IPS-18c (cell line): ENCODE data around the gene CHD9NB.
"Not testable (repeated sequence)": the region's sequence is repeated elsewhere in the genome, so short reads cannot be mapped to it uniquely, and the experiment has no call there.

Source experiments
- H3K4me3 ChIP-seq: 2 replicates; pipeline ENCODE4 v1.7.0; 2013; ENCODE audit warnings: low read depth, mild to moderate bottlenecking, low read length, moderate library complexity; ENCODE audit not compliant: insufficient read depth
- H3K9me3 ChIP-seq: one replicate; pipeline ENCODE4 v1.6.1; 2013; ENCODE audit warnings: mild to moderate bottlenecking, low read length, moderate library complexity; ENCODE audit not compliant: control insufficient read depth, insufficient read depth

The CHD9NB gene

GRCh38 chr16:53045341-53046220 is 7.1 kb downstream of the CHD9NB start:
- no peaks in the 10 kb centered on the region for H3K9me3 ChIP-seq
- no peak overlapping the region for H3K4me3 ChIP-seq

GRCh38 chr16:53043986-53044601 is 8.6 kb downstream of the CHD9NB start:
- Histone ChIP-seq H3K4me3 (peak overlapping the region; percentile 58), H3K9me3 (no peaks in the 10 kb centered on the region)

GRCh38 chr16:53043428-53043831 is 9.3 kb downstream of the CHD9NB start:
- peak overlapping the region; percentile 58 for H3K4me3 ChIP-seq

GRCh38 chr16:53042235-53042701 is 10.4 kb downstream of the CHD9NB start:
- Histone ChIP-seq H3K4me3 (peak overlapping the region; percentile 58; the same call in 1 of the 2 replicates), H3K9me3 (no peaks in the 10 kb centered on the region)

More at GRCh38 chr16:53043428-53043831, 9.3 kb downstream of the CHD9NB start:
- no peaks in the 10 kb centered on the region for H3K9me3 ChIP-seq

- H3K4me3 ChIP-seq = peak overlapping the region; percentile 58; the same call in 1 of the 2 replicates
These were observed 11.2 kb downstream of the CHD9NB start for GRCh38 chr16:53041320-53042051.

GRCh38 chr16:53040788-53041187 is 11.9 kb downstream of the CHD9NB start:
- Histone ChIP-seq H3K4me3 (no peak overlapping the region), H3K9me3 (no peaks in the 10 kb centered on the region)

More at GRCh38 chr16:53041320-53042051, 11.2 kb downstream of the CHD9NB start:
- no peaks in the 10 kb centered on the region for H3K9me3 ChIP-seq

- H3K9me3 ChIP-seq = peaks cover 13% of the 10 kb centered on the region
These were observed 16.0 kb downstream of the CHD9NB start for GRCh38 chr16:53036711-53037110.

GRCh38 chr16:53036066-53036465 is 16.6 kb downstream of the CHD9NB start:
- Histone ChIP-seq H3K4me3 (no peak overlapping the region), H3K9me3 (peaks cover 13% of the 10 kb centered on the region)

More at GRCh38 chr16:53036711-53037110, 16.0 kb downstream of the CHD9NB start:
- not testable (repeated sequence) for H3K4me3 ChIP-seq

- no peak overlapping the region for H3K4me3 ChIP-seq
These were observed 17.3 kb downstream of the CHD9NB start for GRCh38 chr16:53035176-53035942.

GRCh38 chr16:53034306-53034705 is 18.4 kb downstream of the CHD9NB start:
- Histone ChIP-seq H3K4me3 (no peak overlapping the region), H3K9me3 (peaks cover 13% of the 10 kb centered on the region)

More at GRCh38 chr16:53035176-53035942, 17.3 kb downstream of the CHD9NB start:
- peaks cover 13% of the 10 kb centered on the region for H3K9me3 ChIP-seq

- H3K4me3 ChIP-seq = no peak overlapping the region
- H3K9me3 ChIP-seq = peaks cover 13% of the 10 kb centered on the region
These were observed 21.3 kb downstream of the CHD9NB start for GRCh38 chr16:53031323-53031942.

GRCh38 chr16:53029971-53030370 is 22.7 kb downstream of the CHD9NB start:
- H3K4me3 ChIP-seq = no peak overlapping the region
- peaks cover 13% of the 10 kb centered on the region for H3K9me3 ChIP-seq

GRCh38 chr16:53024045-53024444 is 28.7 kb downstream of the CHD9NB start:
- no peak overlapping the region for H3K4me3 ChIP-seq
- H3K9me3 ChIP-seq = no peaks in the 10 kb centered on the region

GRCh38 chr16:53022374-53022773 is 30.3 kb downstream of the CHD9NB start:
- no peak overlapping the region for H3K4me3 ChIP-seq
- no peaks in the 10 kb centered on the region for H3K9me3 ChIP-seq

GRCh38 chr16:53018834-53019416 is 33.8 kb downstream of the CHD9NB start:
- no peak overlapping the region for H3K4me3 ChIP-seq
- H3K9me3 ChIP-seq = no peaks in the 10 kb centered on the region

- H3K9me3 ChIP-seq = no peaks in the 10 kb centered on the region
These were observed 38.4 kb downstream of the CHD9NB start for GRCh38 chr16:53014287-53014686.

More at GRCh38 chr16:53014287-53014686, 38.4 kb downstream of the CHD9NB start:
- H3K4me3 ChIP-seq = no peak overlapping the region
